Vagina (tissue), 2 donors: ENCODE measurements around the gene MCTP2. TPM values are rescaled to one million over a fixed set of nuclear protein-coding genes. Genes with fewer than 3 reads are reported as not detected.

Experiments used
- DNase-seq, 2 donors: peaks; one replicate each; pipeline ENCODE4 v3.0.0-alpha.2; 2017; ENCODE audit errors: extremely low spot score in 2 of 2
- H3K27ac ChIP-seq: fragments of 200-600 bp; sonication (generic); one replicate; pipeline ENCODE4 v1.5.1; 2019
- H3K27me3 ChIP-seq: fragments of 200-600 bp; sonication (generic); one replicate; pipeline ENCODE4 v1.5.1; 2019
- H3K36me3 ChIP-seq, 2 donors: fragments of 200-600 bp; sonication (generic); one replicate each; pipeline ENCODE4 v1.5.1; 2017 to 2019
- H3K4me1 ChIP-seq: fragments of 200-600 bp; sonication (generic); one replicate; pipeline ENCODE4 v1.5.1; 2019
- H3K4me3 ChIP-seq, 2 donors: fragments of 200-600 bp; sonication (generic); 1 replicate in 1 of 2; 2 replicates in 1 of 2; pipeline ENCODE4 v1.5.1; 2016 to 2019
- H3K9me3 ChIP-seq: fragments of 200-600 bp; sonication (generic); one replicate; pipeline ENCODE4 v1.5.1; 2019
- POLR2A ChIP-seq, 2 donors: fragments of 450-650 bp; IDR thresholded peaks; one replicate each; pipeline ENCODE4 v1.6.1; 2017; ENCODE audit warnings: antibody characterized with exemption in 2 of 2, mild to moderate bottlenecking in 2 of 2, moderate library complexity in 2 of 2
- POLR2AphosphoS5 ChIP-seq, 2 donors: sonication (generic); formaldehyde crosslinking; IDR thresholded peaks; one replicate each; pipeline ENCODE4 v1.9.0; 2017; ENCODE audit warnings: antibody characterized with exemption in 2 of 2, mild to moderate bottlenecking in 2 of 2, low read depth in 1 of 2; ENCODE audit not compliant: insufficient read depth in 1 of 2
- intact Hi-C: fragments of 100-400 bp; cut with DNase I; formaldehyde crosslinking; loops from one replicate; pipeline ENCODE4 v1.15.1; 2023
- total RNA-seq: library from RNA; depleted of rRNA; stranded (reverse); fragments of >200 nt; gene quantifications from one replicate; pipeline ENCODE4 v1.2.3, GENCODE V29; 2016
- TF ChIP-seq, protein P1 (sequence below), 3 experiments: fragments of 450-650 bp in 2 of 3; fragments of 200-600 bp in 1 of 3; sonication (generic) in 1 of 3; IDR thresholded peaks; one replicate each; pipeline ENCODE4 v1.5.1; 2017 to 2019; ENCODE audit warnings: antibody characterized with exemption in 3 of 3, mild to moderate bottlenecking in 2 of 3, moderate library complexity in 2 of 3

MCTP2 gene
- total RNA-seq, 1 donor from 2014 or later, result 21.1 TPM

DNA sequence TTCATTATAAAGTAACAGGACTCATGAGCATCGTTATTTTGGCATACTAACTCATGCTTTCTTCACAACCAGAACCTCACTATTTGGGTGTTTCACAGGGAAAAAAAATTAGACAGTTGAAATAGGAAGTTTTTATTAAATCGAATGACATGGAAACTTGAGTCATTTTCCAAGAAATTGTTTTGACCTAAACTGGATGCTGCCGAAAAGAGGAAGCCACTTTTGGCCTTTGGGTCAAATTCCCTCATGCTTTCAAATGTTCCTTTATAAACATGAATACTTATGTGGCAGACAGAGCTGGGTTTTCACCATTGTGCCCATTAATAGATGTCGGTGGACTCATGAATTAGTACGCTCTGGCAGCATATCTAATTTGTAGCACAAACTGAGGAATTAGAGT is 224.9 kb downstream of the MCTP2 start:
- H3K4me3 ChIP-seq, result no peak overlapping the region

DNA sequence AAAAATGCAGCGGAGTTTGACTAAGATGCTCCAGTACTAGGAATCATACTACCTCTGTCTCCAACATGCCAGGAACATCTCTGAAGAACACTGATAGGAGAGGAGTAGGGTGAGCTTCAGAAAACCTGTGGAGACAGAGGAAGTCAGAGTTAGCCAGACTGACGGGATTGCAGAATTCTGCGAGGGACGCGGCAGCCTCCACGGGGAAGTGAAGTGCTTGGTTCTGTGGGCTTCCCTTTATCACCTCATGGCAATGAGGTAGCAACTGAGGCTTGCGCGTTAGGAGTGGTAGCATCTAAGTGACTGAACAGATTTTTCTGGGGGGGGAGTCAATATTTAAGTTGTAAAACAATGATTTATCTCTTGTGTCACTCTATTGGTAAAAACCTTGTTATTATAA is 226.3 kb downstream of the MCTP2 start:
- no peaks in the 10 kb centered on the region for H3K9me3 ChIP-seq
- H3K27ac ChIP-seq, result no peak overlapping the region
- H3K36me3 ChIP-seq, result no peaks in the 10 kb centered on the region
- no peaks in the 10 kb centered on the region for H3K4me1 ChIP-seq
- H3K27me3 ChIP-seq, result no peaks in the 10 kb centered on the region
- intact Hi-C loops, result no loop called here
- DNase-seq, result no peak
- H3K4me3 ChIP-seq, result no peak overlapping the region
- TF ChIP-seq POLR2AphosphoS5 (IDR thresholded peaks at IDR 0.05; ENCODE audit: insufficient read depth in 1 of 2, low read depth in 1 of 2) (no peak), POLR2A (IDR thresholded peaks at IDR 0.05) (no peak)
- TF ChIP-seq, protein P1, sequence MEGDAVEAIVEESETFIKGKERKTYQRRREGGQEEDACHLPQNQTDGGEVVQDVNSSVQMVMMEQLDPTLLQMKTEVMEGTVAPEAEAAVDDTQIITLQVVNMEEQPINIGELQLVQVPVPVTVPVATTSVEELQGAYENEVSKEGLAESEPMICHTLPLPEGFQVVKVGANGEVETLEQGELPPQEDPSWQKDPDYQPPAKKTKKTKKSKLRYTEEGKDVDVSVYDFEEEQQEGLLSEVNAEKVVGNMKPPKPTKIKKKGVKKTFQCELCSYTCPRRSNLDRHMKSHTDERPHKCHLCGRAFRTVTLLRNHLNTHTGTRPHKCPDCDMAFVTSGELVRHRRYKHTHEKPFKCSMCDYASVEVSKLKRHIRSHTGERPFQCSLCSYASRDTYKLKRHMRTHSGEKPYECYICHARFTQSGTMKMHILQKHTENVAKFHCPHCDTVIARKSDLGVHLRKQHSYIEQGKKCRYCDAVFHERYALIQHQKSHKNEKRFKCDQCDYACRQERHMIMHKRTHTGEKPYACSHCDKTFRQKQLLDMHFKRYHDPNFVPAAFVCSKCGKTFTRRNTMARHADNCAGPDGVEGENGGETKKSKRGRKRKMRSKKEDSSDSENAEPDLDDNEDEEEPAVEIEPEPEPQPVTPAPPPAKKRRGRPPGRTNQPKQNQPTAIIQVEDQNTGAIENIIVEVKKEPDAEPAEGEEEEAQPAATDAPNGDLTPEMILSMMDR (IDR thresholded peaks at IDR 0.05), result no peak

More for the DNA sequence above, 224.9 kb downstream of the MCTP2 start:
- H3K27ac ChIP-seq, result no peak overlapping the region
- DNase-seq, result no peak
- H3K27me3 ChIP-seq, result no peaks in the 10 kb centered on the region
- H3K4me1 ChIP-seq, result no peaks in the 10 kb centered on the region
- no peaks in the 10 kb centered on the region for H3K9me3 ChIP-seq
- intact Hi-C loops, result no loop called here
- no peaks in the 10 kb centered on the region for H3K36me3 ChIP-seq
- TF ChIP-seq, protein P1 (IDR thresholded peaks at IDR 0.05), result no peak
- TF ChIP-seq POLR2AphosphoS5 (IDR thresholded peaks at IDR 0.05; ENCODE audit: insufficient read depth in 1 of 2, low read depth in 1 of 2) (no peak), POLR2A (IDR thresholded peaks at IDR 0.05) (no peak)

DNA sequence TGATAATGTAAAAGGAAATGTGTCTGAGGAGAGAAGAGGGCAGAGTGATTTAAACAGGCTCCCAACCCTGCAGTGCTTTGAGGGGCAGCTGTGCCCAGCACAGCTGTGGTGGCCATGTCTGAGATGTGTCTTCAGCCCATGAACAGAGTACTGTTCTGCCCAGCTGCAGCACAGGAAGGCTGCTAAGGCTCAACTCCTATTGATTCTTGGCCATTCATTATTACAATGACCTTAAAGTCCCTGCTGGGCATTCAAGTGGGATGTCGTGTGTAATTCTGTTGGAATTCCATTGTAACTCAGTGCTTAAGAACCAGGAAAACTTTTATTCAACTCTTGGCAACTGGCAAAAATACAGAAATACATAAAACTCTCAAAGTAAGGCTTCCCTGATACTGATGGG is 229.3 kb downstream of the MCTP2 start:
- Histone ChIP-seq H3K4me1 (no peaks in the 10 kb centered on the region), H3K27ac (no peak overlapping the region), H3K4me3 (no peak overlapping the region), H3K27me3 (no peaks in the 10 kb centered on the region), H3K36me3 (no peaks in the 10 kb centered on the region), H3K9me3 (no peaks in the 10 kb centered on the region)
- intact Hi-C loops, result no loop called here
- DNase-seq, result no peak
- TF ChIP-seq POLR2AphosphoS5 (IDR thresholded peaks at IDR 0.05; ENCODE audit: insufficient read depth in 1 of 2, low read depth in 1 of 2) (no peak), POLR2A (IDR thresholded peaks at IDR 0.05) (no peak)
- TF ChIP-seq, protein P1 (IDR thresholded peaks at IDR 0.05), result no peak

DNA sequence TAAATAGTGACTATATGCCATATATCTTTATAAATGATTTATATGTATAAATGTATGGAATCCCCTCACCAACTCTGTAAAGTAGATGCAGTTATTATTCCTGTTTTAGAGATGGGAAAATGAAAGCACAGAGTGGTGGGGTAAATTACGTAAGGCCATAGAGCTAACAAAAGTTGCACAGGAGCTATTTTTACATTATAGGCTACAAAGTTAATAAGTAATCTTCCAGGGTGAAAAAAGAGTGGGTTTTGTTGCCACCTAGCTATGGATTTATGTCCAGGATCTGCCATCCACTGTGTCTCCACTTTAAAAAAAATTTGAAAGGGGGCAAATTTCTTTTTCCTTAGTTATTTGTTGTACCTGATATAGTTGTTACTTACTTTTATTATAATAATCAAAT is 235.7 kb downstream of the MCTP2 start:
- no peaks in the 10 kb centered on the region for H3K27me3 ChIP-seq
- no peak for DNase-seq
- intact Hi-C loops, result no loop called here
- H3K4me1 ChIP-seq, result peaks cover 10% of the 10 kb centered on the region
- no peaks in the 10 kb centered on the region for H3K36me3 ChIP-seq
- TF ChIP-seq, protein P1 (IDR thresholded peaks at IDR 0.05), result no peak
- TF ChIP-seq POLR2A (IDR thresholded peaks at IDR 0.05), result no peak
- TF ChIP-seq POLR2AphosphoS5 (IDR thresholded peaks at IDR 0.05; ENCODE audit: insufficient read depth in 1 of 2, low read depth in 1 of 2), result no peak
- no peaks in the 10 kb centered on the region for H3K9me3 ChIP-seq
- no peak overlapping the region for H3K4me3 ChIP-seq
- H3K27ac ChIP-seq, result no peak overlapping the region

DNA sequence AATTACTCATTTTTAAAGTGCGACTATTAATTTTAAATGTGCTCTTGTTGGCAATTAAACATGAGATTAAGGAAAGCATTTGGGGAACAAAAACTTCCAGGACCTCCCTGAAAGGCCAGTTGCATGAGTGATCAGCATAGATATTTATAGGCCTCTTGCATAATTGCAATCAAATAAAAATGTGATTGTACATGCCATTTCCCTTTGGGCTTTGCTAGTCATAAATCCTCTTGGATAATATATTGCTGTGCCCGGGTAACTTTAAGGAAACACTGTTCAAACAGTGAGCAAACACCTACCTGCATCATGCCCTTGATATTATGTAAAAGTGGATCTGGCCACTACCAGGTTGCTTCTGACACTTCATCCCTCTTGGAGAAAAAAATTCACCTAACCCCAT is 239.1 kb downstream of the MCTP2 start:
- Histone ChIP-seq H3K4me3 (no peak overlapping the region), H3K27ac (no peak overlapping the region), H3K36me3 (no peaks in the 10 kb centered on the region), H3K27me3 (no peaks in the 10 kb centered on the region), H3K4me1 (peaks cover 10% of the 10 kb centered on the region), H3K9me3 (no peaks in the 10 kb centered on the region)
- no peak for DNase-seq
- TF ChIP-seq, protein P1 (IDR thresholded peaks at IDR 0.05), result no peak
- TF ChIP-seq POLR2AphosphoS5 (IDR thresholded peaks at IDR 0.05; ENCODE audit: insufficient read depth in 1 of 2, low read depth in 1 of 2) (no peak), POLR2A (IDR thresholded peaks at IDR 0.05) (no peak)
- intact Hi-C loops, result no loop called here
